ENCODE data around the gene PHOX2A. TPM values are rescaled to one million over a fixed set of nuclear protein-coding genes. Genes with fewer than 3 reads are reported as not detected.

Gene PHOX2A
- polyA plus RNA-seq, 1 experiment: not detected

- Histone ChIP-seq H3K36me3 (ENCODE audit: control insufficient read depth, insufficient read depth, low read length) (no peaks in the 10 kb centered on the region), H3K4me3 (ENCODE audit: low read depth, low read length) (peak overlapping the region; percentile 16; the same call in 1 of the 2 replicates), H3K27me3 (ENCODE audit: control insufficient read depth, insufficient read depth, low read length) (peaks cover 43% of the 10 kb centered on the region)
- DNase-seq (ENCODE audit: low read depth): no peak
- POLR2A ChIA-PET: no interaction called here
- CTCF ChIA-PET: interaction anchor here (0.8 to 1.3 kb wide), 2 partner anchors 8 to 186 kb away, joined by 3 read pairs; no protein-coding TSS in a partner anchor
- TF ChIP-seq CTCF (IDR thresholded peaks at IDR 0.05; ENCODE audit: insufficient read depth, low read depth, low read length): no peak
Measured at GRCh38 chr11:72244361-72245262, 636 bp upstream of the PHOX2A start.

- peaks cover 40% of the 10 kb centered on the region for H3K27me3 ChIP-seq (ENCODE audit: control insufficient read depth, insufficient read depth, low read length)
- TF ChIP-seq CTCF (IDR thresholded peaks at IDR 0.05; ENCODE audit: insufficient read depth, low read depth, low read length): no peak
- ChIA-PET CTCF (interaction anchor here (0.6 to 0.9 kb wide), 2 partner anchors 171 to 172 kb away, joined by 3 to 4 read pairs; no protein-coding TSS in a partner anchor), POLR2A (no interaction called here)
- H3K36me3 ChIP-seq (ENCODE audit: control insufficient read depth, insufficient read depth, low read length): peaks cover 2% of the 10 kb centered on the region
- no peak for DNase-seq (ENCODE audit: low read depth)
- no peak overlapping the region for H3K4me3 ChIP-seq (ENCODE audit: low read depth, low read length)
Measured at GRCh38 chr11:72243173-72244059, 560 bp downstream of the PHOX2A start.

GRCh38 chr11:72242141-72242540 lies 1.8 kb downstream of the PHOX2A start:
- no peak overlapping the region for H3K4me3 ChIP-seq (ENCODE audit: low read depth, low read length)
- peaks cover 39% of the 10 kb centered on the region for H3K27me3 ChIP-seq (ENCODE audit: control insufficient read depth, insufficient read depth, low read length)
- ChIA-PET POLR2A (no interaction called here), CTCF (interaction anchor here (0.9 kb wide), 1 partner anchor 172 kb away, joined by 3 read pairs; no protein-coding TSS in a partner anchor)
- TF ChIP-seq CTCF (IDR thresholded peaks at IDR 0.05; ENCODE audit: insufficient read depth, low read depth, low read length): no peak
- H3K36me3 ChIP-seq (ENCODE audit: control insufficient read depth, insufficient read depth, low read length): peaks cover 6% of the 10 kb centered on the region
- DNase-seq (ENCODE audit: low read depth): no peak

DNA sequence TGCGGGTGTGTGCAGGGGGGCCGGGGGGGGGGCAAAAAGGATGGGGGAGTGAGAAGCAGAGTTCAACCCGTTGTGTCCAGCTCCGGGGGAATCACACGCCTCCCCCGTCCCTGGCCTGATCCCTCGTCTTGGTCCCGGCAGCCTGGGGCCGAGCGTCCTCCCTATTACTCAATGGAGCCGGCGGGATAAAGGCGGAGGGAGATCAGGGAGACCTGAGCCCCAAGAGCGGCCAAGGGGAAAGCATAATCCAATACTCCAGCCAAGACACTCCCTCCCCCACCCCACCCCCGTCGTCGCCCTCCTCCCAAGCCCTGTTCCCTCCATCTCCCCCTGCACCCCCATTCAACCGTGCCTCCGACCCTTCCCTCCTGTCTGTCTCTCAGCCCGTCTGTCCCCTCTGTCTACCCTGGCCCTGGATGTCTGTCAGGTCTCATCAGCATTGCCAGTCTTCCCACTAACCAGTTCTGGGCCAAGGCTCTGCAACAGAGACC lies 2.6 kb downstream of the PHOX2A start:
- peaks cover 36% of the 10 kb centered on the region for H3K27me3 ChIP-seq (ENCODE audit: control insufficient read depth, insufficient read depth, low read length)
- ChIA-PET POLR2A (no interaction called here), CTCF (interaction anchor here (1.3 to 1.4 kb wide), 2 partner anchors 173 to 190 kb away, joined by 4 to 6 read pairs; no protein-coding TSS in a partner anchor)
- no peak for TF ChIP-seq CTCF (IDR thresholded peaks at IDR 0.05; ENCODE audit: insufficient read depth, low read depth, low read length)
- H3K36me3 ChIP-seq (ENCODE audit: control insufficient read depth, insufficient read depth, low read length): peaks cover 8% of the 10 kb centered on the region
- no peak overlapping the region for H3K4me3 ChIP-seq (ENCODE audit: low read depth, low read length)
- DNase-seq (ENCODE audit: low read depth): no peak
